HCT116 (cell line): Measurements from ENCODE around the gene CBLB. TPM values are rescaled to one million over a fixed set of nuclear protein-coding genes. Genes with fewer than 3 reads are reported as not detected.

Source experiments
- ATAC-seq: fragments of 200-7000 bp; cut with Tn5 transposase; 2 replicates; pipeline ENCODE4 v1.9.1; 2020; ENCODE audit warnings: mild to moderate bottlenecking, moderate library complexity
- BruUV-seq: library from RNA; stranded (reverse); fragments of 400-500 nt; replicated peaks from 2 replicates; lab custom pipeline; 2021; lab: Mats Ljungman, UMichigan
- CTCF ChIA-PET: fragments of 300-600 bp; sonication (Branson Sonifier 250); formaldehyde crosslinking; loops from one replicate; lab custom pipeline; 2021; ENCODE audit warnings: antibody characterized with exemption; lab: Charles Lee
- POLR2A ChIA-PET: fragments of 300-600, 350-600 bp; sonication (Branson Sonifier 250); formaldehyde crosslinking; loops from one replicate; lab custom pipeline; 2021; ENCODE audit warnings: antibody characterized with exemption; lab: Charles Lee
- RAD21 ChIA-PET, 2 experiments: fragments of 300-600 bp; sonication (Branson Sonifier 250); formaldehyde crosslinking; loops; one replicate each; lab custom pipeline; 2023; ENCODE audit warnings: low total read pairs in 2 of 2; ENCODE audit not compliant: uncharacterized antibody in 2 of 2, unreplicated experiment in 2 of 2, low non-redundant PET in 1 of 2; lab: Charles Lee
- DNase-seq: peaks from one replicate; pipeline ENCODE4 v3.0.0-alpha.2; 2010; ENCODE audit warnings: low read depth, low spot score
- H2AFZ ChIP-seq: fragments of 200-600 bp; shearing (Covaris generic), sonication (generic); 2 replicates; pipeline ENCODE4 v1.6.1; 2017; ENCODE audit warnings: low read depth, mixed run types, mixed read lengths, antibody characterized with exemption, low read length; ENCODE audit not compliant: poor library complexity, severe bottlenecking
- H3K27ac ChIP-seq: 2 replicates; pipeline ENCODE4 v1.5.1; 2012; ENCODE audit warnings: low read depth, low read length
- H3K27me3 ChIP-seq: fragments of 200-600 bp; sonication (generic); 2 replicates; pipeline ENCODE4 v1.6.1; 2016; ENCODE audit warnings: mixed run types, low read length, mixed read lengths; ENCODE audit not compliant: insufficient read depth
- H3K36me3 ChIP-seq, 2 experiments: fragments of 200-500 bp in 1 of 2; fragments of 200-600 bp in 1 of 2; sonication (Bioruptor generic) in 1 of 2; sonication (generic) in 1 of 2; 2 replicates each; pipeline versions ENCODE4 v1.5.1 to v1.6.1; 2014 to 2016; ENCODE audit warnings: low read length in 2 of 2, inconsistent platforms in 1 of 2, mixed read lengths in 1 of 2, mixed run types in 1 of 2; ENCODE audit not compliant: insufficient read depth in 2 of 2, control insufficient read depth in 1 of 2
- H3K4me1 ChIP-seq, 2 experiments: fragments of 200-600 bp in 1 of 2; sonication (generic) in 1 of 2; 2 replicates each; pipeline versions ENCODE4 v1.5.1 to v1.6.1; 2012 to 2017; ENCODE audit warnings: low read length in 2 of 2, inconsistent platforms in 1 of 2, mild to moderate bottlenecking in 1 of 2, mixed read lengths in 1 of 2, mixed run types in 1 of 2, moderate library complexity in 1 of 2; ENCODE audit not compliant: insufficient read depth in 2 of 2, control insufficient read depth in 1 of 2
- H3K4me2 ChIP-seq: fragments of 200-600 bp; sonication (generic); 2 replicates; pipeline ENCODE4 v1.6.1; 2017; ENCODE audit warnings: mixed run types, low read length, mixed read lengths
- H3K4me3 ChIP-seq, 2 experiments: fragments of 200-600 bp in 1 of 2; sonication (generic) in 1 of 2; replicated peaks in 1 of 2; 2 replicates each; pipeline ENCODE4 v1.5.1; 2011 to 2016; ENCODE audit warnings: low read length in 2 of 2, control low read depth in 1 of 2, low read depth in 1 of 2, mild to moderate bottlenecking in 1 of 2, mixed read lengths in 1 of 2, mixed run types in 1 of 2
- H3K79me2 ChIP-seq: fragments of 200-600 bp; sonication (generic); 2 replicates; pipeline ENCODE4 v1.6.1; 2017; ENCODE audit warnings: mild to moderate bottlenecking, mixed run types, low read length, moderate library complexity, mixed read lengths; ENCODE audit not compliant: insufficient read depth
- H3K9ac ChIP-seq: fragments of 200-600 bp; sonication (generic); 2 replicates; pipeline ENCODE4 v1.6.1; 2016; ENCODE audit warnings: low read length, mixed read lengths
- H3K9me2 ChIP-seq: fragments of 200-600 bp; sonication (generic), shearing (Covaris generic); 2 replicates; pipeline ENCODE4 v1.6.1; 2017; ENCODE audit warnings: mixed run types, mild to moderate bottlenecking, moderate library complexity; ENCODE audit not compliant: insufficient read depth
- H3K9me3 ChIP-seq, 2 experiments: fragments of 200-500 bp in 1 of 2; fragments of 200-600 bp in 1 of 2; sonication (Bioruptor generic) in 1 of 2; sonication (generic) in 1 of 2; 2 replicates each; pipeline ENCODE4 v1.6.1; 2014 to 2017; ENCODE audit warnings: low read length in 2 of 2, mixed read lengths in 2 of 2, inconsistent platforms in 1 of 2, low read depth in 1 of 2, mild to moderate bottlenecking in 1 of 2, mixed run types in 1 of 2, moderate library complexity in 1 of 2; ENCODE audit not compliant: control insufficient read depth in 1 of 2, insufficient read depth in 1 of 2
- H4K20me1 ChIP-seq: fragments of 200-600 bp; sonication (generic), shearing (Covaris generic); 2 replicates; pipeline ENCODE4 v1.6.1; 2017; ENCODE audit warnings: mixed run types, mild to moderate bottlenecking, moderate library complexity; ENCODE audit not compliant: insufficient read depth
- CTCF ChIP-seq, 3 experiments: fragments of 200-600 bp in 1 of 3; sonication (generic) in 1 of 3; IDR thresholded peaks in 2 of 3; conservative IDR thresholded peaks in 1 of 3; 2 replicates each; pipeline ENCODE4 v1.5.1; 2012 to 2017; ENCODE audit warnings: low read depth in 2 of 3, low read length in 2 of 3, antibody characterized with exemption in 1 of 3, borderline replicate concordance in 1 of 3, control low read depth in 1 of 3, mild to moderate bottlenecking in 1 of 3, mixed read lengths in 1 of 3, mixed run types in 1 of 3, moderate library complexity in 1 of 3; ENCODE audit not compliant: insufficient read depth in 1 of 3
- EZH2 ChIP-seq: fragments of 200-600 bp; sonication (generic); IDR thresholded peaks from 2 replicates; pipeline ENCODE4 v1.6.1; 2017; ENCODE audit warnings: antibody characterized with exemption, mixed run types
- SP1 ChIP-seq: IDR thresholded peaks from 2 replicates; pipeline ENCODE4 v1.6.1; 2012; ENCODE audit warnings: low read depth
- YY1 ChIP-seq: IDR thresholded peaks from 2 replicates; pipeline ENCODE4 v1.6.1; 2011; ENCODE audit warnings: low read length, low read depth, moderate library complexity, mild to moderate bottlenecking; ENCODE audit not compliant: insufficient replicate concordance; ENCODE audit errors: extremely low read depth
- intact Hi-C: fragments of 100-400 bp; cut with micrococcal nuclease; formaldehyde crosslinking; loops from 2 replicates; pipeline ENCODE4 v1.10.0; 2022
- total RNA-seq: library from RNA; stranded (reverse); gene quantifications from one replicate; pipeline ENCODE4 v1.2.1, GENCODE V29; 2021; ENCODE audit not compliant: unreplicated experiment

Gene CBLB
- total RNA-seq, 1 experiment from 2014 or later: 10.4 TPM

- Histone ChIP-seq H3K4me1 (no peaks in the 10 kb centered on the region), H4K20me1 (no peaks in the 10 kb centered on the region), H3K9me3 (no peaks in the 10 kb centered on the region), H3K27ac (no peak overlapping the region), H3K4me3 (no peak overlapping the region), H3K9ac (no peak overlapping the region), H3K4me2 (no peak overlapping the region), H3K9me2 (0 out of 2 replicates have a peak, but pooled peaks cover 3% of the 10 kb centered on the region), H2AFZ (no peak overlapping the region), H3K36me3 (no peaks in the 10 kb centered on the region), H3K79me2 (no peaks in the 10 kb centered on the region), H3K27me3 (no peaks in the 10 kb centered on the region)
- ChIA-PET POLR2A (no interaction called here), RAD21 (no interaction called here), CTCF (no interaction called here)
- ATAC-seq (no peak), DNase-seq (no peak)
- TF ChIP-seq YY1: no peak
- BruUV-seq: no TSS peak
- intact Hi-C loops: no loop called here
Measured at GRCh38 chr3:105620236-105620635, 248.6 kb downstream of the CBLB start.

- ChIA-PET POLR2A (no interaction called here), CTCF (no interaction called here), RAD21 (no interaction called here)
- H3K9ac ChIP-seq: no peak overlapping the region
- no peak overlapping the region for H3K4me2 ChIP-seq
- no TSS peak for BruUV-seq
- H3K27ac ChIP-seq: no peak overlapping the region
- H3K27me3 ChIP-seq: no peaks in the 10 kb centered on the region
- no peak for DNase-seq
- H3K4me1 ChIP-seq: no peaks in the 10 kb centered on the region
- H3K9me3 ChIP-seq: no peaks in the 10 kb centered on the region
- ATAC-seq: no peak
- 0 out of 2 replicates have a peak, but pooled peaks cover 3% of the 10 kb centered on the region for H3K9me2 ChIP-seq
- H3K79me2 ChIP-seq: no peaks in the 10 kb centered on the region
- intact Hi-C loops: no loop called here
- TF ChIP-seq CTCF (IDR thresholded peaks at IDR 0.05 in 2 of 3, conservative IDR thresholded peaks at IDR 0.05 in 1 of 3; ENCODE audit: borderline replicate concordance in 1 of 3, insufficient read depth in 1 of 3, low read depth in 2 of 3, low read length in 2 of 3) (no peak), EZH2 (no peak), SP1 (no peak)
- TF ChIP-seq, all 23 proteins: peak for 0
- H2AFZ ChIP-seq: no peak overlapping the region
- H3K4me3 ChIP-seq: no peak overlapping the region
- no peaks in the 10 kb centered on the region for H3K36me3 ChIP-seq
- H4K20me1 ChIP-seq: no peaks in the 10 kb centered on the region
Measured at GRCh38 chr3:105619651-105620050, 249.2 kb downstream of the CBLB start.
